Natural killer cell (primary cell): Measurements from ENCODE around the gene ECHS1. TPM values are rescaled to one million over a fixed set of nuclear protein-coding genes. Genes with fewer than 3 reads are reported as not detected.
"Not testable (repeated sequence)": the region's sequence is repeated elsewhere in the genome, so short reads cannot be mapped to it uniquely, and the experiment has no call there.

Experiments used
- ATAC-seq, 3 donors: fragments of 150-1000 bp in 2 of 3; fragments of 200-7000 bp in 1 of 3; cut with Tn5 transposase; 1 replicate in 1 of 3; 2 replicates in 2 of 3; pipeline ENCODE4 v1.10.0; 2021; ENCODE audit warnings: mild to moderate bottlenecking in 2 of 3, moderate library complexity in 2 of 3
- DNase-seq, 2 donors: peaks; one replicate each; pipeline versions ENCODE4 v3.0.0 to v3.0.0-alpha.2; 2013 to 2021; ENCODE audit warnings: mixed read lengths in 1 of 2
- H3K27ac ChIP-seq: one replicate; pipeline ENCODE4 v1.5.1; 2013; ENCODE audit warnings: mild to moderate bottlenecking, low read length
- H3K27me3 ChIP-seq: one replicate; pipeline ENCODE4 v1.6.1; 2013; ENCODE audit warnings: low read length; ENCODE audit not compliant: control insufficient read depth, insufficient read depth
- H3K36me3 ChIP-seq: one replicate; pipeline ENCODE4 v1.6.1; 2013; ENCODE audit warnings: low read length; ENCODE audit not compliant: control insufficient read depth, insufficient read depth
- H3K4me1 ChIP-seq: one replicate; pipeline ENCODE4 v1.6.1; 2013; ENCODE audit warnings: low read length; ENCODE audit not compliant: control insufficient read depth, insufficient read depth
- H3K4me3 ChIP-seq: one replicate; pipeline ENCODE4 v1.5.1; 2013; ENCODE audit warnings: low read length
- H3K9me3 ChIP-seq: one replicate; pipeline ENCODE4 v1.6.1; 2013; ENCODE audit warnings: low read length; ENCODE audit not compliant: control insufficient read depth, insufficient read depth
- H3K27ac Mint-ChIP-seq, 2 donors: one replicate each; pipeline ENCODE4 v1.8.0; 2022; ENCODE audit warnings: mild to moderate bottlenecking in 2 of 2, mixed read lengths in 2 of 2, moderate library complexity in 1 of 2
- H3K27me3 Mint-ChIP-seq, 2 donors: one replicate each; pipeline ENCODE4 v1.8.0; 2022; ENCODE audit warnings: low read depth in 2 of 2, mixed read lengths in 2 of 2
- H3K36me3 Mint-ChIP-seq: one replicate; pipeline ENCODE4 v1.8.0; 2022; ENCODE audit warnings: mixed read lengths
- H3K4me1 Mint-ChIP-seq, 2 donors: one replicate each; pipeline ENCODE4 v1.8.0; 2022; ENCODE audit warnings: mixed read lengths in 2 of 2
- H3K4me3 Mint-ChIP-seq: one replicate; pipeline ENCODE4 v1.8.0; 2022; ENCODE audit warnings: mild to moderate bottlenecking, moderate library complexity, mixed read lengths
- H3K9me3 Mint-ChIP-seq, 2 donors: one replicate each; pipeline ENCODE4 v1.8.0; 2022; ENCODE audit warnings: mixed read lengths in 2 of 2
- CTCF ChIP-seq: fragments of 200-600 bp; IDR thresholded peaks from one replicate; pipeline ENCODE4 v1.8.0; 2022; ENCODE audit warnings: antibody characterized with exemption
- WGBS: methylation state at CpG from one replicate; pipeline ENCODE4 v1.1.7; 2013; ENCODE audit warnings: missing lambda C conversion rate; ENCODE audit not compliant: insufficient coverage; 5-methylcytosine and 5-hydroxymethylcytosine counted together
- intact Hi-C: fragments of 100-400 bp; cut with micrococcal nuclease; formaldehyde crosslinking; loops from one replicate; pipeline ENCODE4 v1.14.2; 2022
- total RNA-seq, 4 donors: library from RNA; stranded (reverse); fragments of 120-200 nt in 1 of 4; gene quantifications; one replicate each; pipeline versions ENCODE4 v1.2.3 to v1.2.4, GENCODE V29; 2013 to 2022

Gene ECHS1
- total RNA-seq, 3 donors from 2014 or later (not counting 1 experiment from before 2014, with no cell fraction given), result 17.7 to 21.3 (median 19.9) TPM

- H3K27ac ChIP-seq, result no peak overlapping the region
- Mint-ChIP-seq H3K4me3 (peak overlapping the region; percentile 85), H3K9me3 (no peaks in the 10 kb centered on the region), H3K4me1 (peaks cover 9 to 20% of the 10 kb centered on the region in 2 donors), H3K27ac (peak overlapping the region in 1 of 2 donors; percentile 61), H3K27me3 (peaks cover 30 to 35% of the 10 kb centered on the region in 2 donors), H3K36me3 (no peaks in the 10 kb centered on the region)
- H3K27me3 ChIP-seq, result peaks cover 41% of the 10 kb centered on the region
- peak in 2 of 3 donors; percentile 23 to 26 for ATAC-seq
- peaks cover 3% of the 10 kb centered on the region for H3K9me3 ChIP-seq
- no peaks in the 10 kb centered on the region for H3K36me3 ChIP-seq
- intact Hi-C loops, result no loop called here
- no peak for TF ChIP-seq CTCF
- WGBS, result 3% methylated on average over 91 of the region's 91 CpGs
- H3K4me1 ChIP-seq, result peaks cover 22% of the 10 kb centered on the region
- no peak overlapping the region for H3K4me3 ChIP-seq
- DNase-seq, result peak in 1 of 2 donors; percentile 54
Measured at GRCh38 chr10:133325440-133326222, 47.5 kb downstream of the ECHS1 start.

- Mint-ChIP-seq H3K36me3 (no peaks in the 10 kb centered on the region), H3K4me3 (no peak overlapping the region), H3K27ac (peak overlapping the region in 1 of 2 donors; percentile 61), H3K4me1 (peaks cover 7 to 18% of the 10 kb centered on the region in 2 donors), H3K9me3 (no peaks in the 10 kb centered on the region), H3K27me3 (peaks cover 32% of the 10 kb centered on the region in 2 donors)
- Histone ChIP-seq H3K4me1 (peaks cover 19% of the 10 kb centered on the region), H3K4me3 (no peak overlapping the region), H3K9me3 (peaks cover 3% of the 10 kb centered on the region), H3K36me3 (no peaks in the 10 kb centered on the region), H3K27me3 (peaks cover 41% of the 10 kb centered on the region), H3K27ac (no peak overlapping the region)
- intact Hi-C loops, result no loop called here
- TF ChIP-seq CTCF, result no peak
- DNase-seq, result no peak
- no peak for ATAC-seq
- WGBS, result 31% methylated on average over 20 of the region's 20 CpGs
Measured at GRCh38 chr10:133324857-133325260, 48.3 kb downstream of the ECHS1 start.

GRCh38 chr10:133324198-133324792 lies 48.9 kb downstream of the ECHS1 start:
- TF ChIP-seq CTCF, result no peak
- Histone ChIP-seq H3K36me3 (no peaks in the 10 kb centered on the region), H3K4me1 (peaks cover 16% of the 10 kb centered on the region), H3K27me3 (peaks cover 40% of the 10 kb centered on the region), H3K27ac (no peak overlapping the region), H3K9me3 (peaks cover 3% of the 10 kb centered on the region), H3K4me3 (no peak overlapping the region)
- H3K27ac Mint-ChIP-seq, result no peak overlapping the region
- no peak overlapping the region for H3K4me3 Mint-ChIP-seq
- peaks cover 27 to 31% of the 10 kb centered on the region in 2 donors for H3K27me3 Mint-ChIP-seq
- H3K9me3 Mint-ChIP-seq, result no peaks in the 10 kb centered on the region
- ATAC-seq, result peak in 2 of 3 donors; percentile 73 to 74
- intact Hi-C loops, result no loop called here
- 14% methylated on average over 12 of the region's 13 CpGs for WGBS
- peak in 1 of 2 donors; percentile 68 for DNase-seq
- no peaks in the 10 kb centered on the region for H3K36me3 Mint-ChIP-seq
- peaks cover 1 to 17% of the 10 kb centered on the region in 2 donors for H3K4me1 Mint-ChIP-seq

- ATAC-seq, H3K4me3 ChIP-seq, H3K9me3 ChIP-seq, DNase-seq, H3K9me3 Mint-ChIP-seq, H3K36me3 ChIP-seq, H3K36me3 Mint-ChIP-seq, H3K4me3 Mint-ChIP-seq, H3K27ac Mint-ChIP-seq, H3K27ac ChIP-seq, intact Hi-C loops: not testable (repeated sequence)
- H3K4me1 ChIP-seq, result peaks cover 27% of the 10 kb centered on the region
- 90% methylated on average over 5 of the region's 14 CpGs for WGBS
- H3K27me3 Mint-ChIP-seq, result peaks cover 10 to 28% of the 10 kb centered on the region in 2 donors
- H3K4me1 Mint-ChIP-seq, result peaks cover 0 to 27% of the 10 kb centered on the region in 2 donors
- H3K27me3 ChIP-seq, result peaks cover 19% of the 10 kb centered on the region
Measured at GRCh38 chr10:133322064-133322709, 51.0 kb downstream of the ECHS1 start.

- H3K36me3 Mint-ChIP-seq, H3K27me3 ChIP-seq, H3K36me3 ChIP-seq, H3K4me3 Mint-ChIP-seq, intact Hi-C loops, DNase-seq, H3K4me3 ChIP-seq, H3K27ac Mint-ChIP-seq, H3K27ac ChIP-seq, ATAC-seq, H3K9me3 Mint-ChIP-seq, H3K9me3 ChIP-seq: not testable (repeated sequence)
- Mint-ChIP-seq H3K4me1 (peaks cover 0 to 23% of the 10 kb centered on the region in 2 donors), H3K27me3 (peaks cover under 1 to 17% of the 10 kb centered on the region in 2 donors)
- H3K4me1 ChIP-seq, result peaks cover 24% of the 10 kb centered on the region
- 88% methylated on average over 6 of the region's 6 CpGs for WGBS
Measured at GRCh38 chr10:133320852-133321422, 52.2 kb downstream of the ECHS1 start.
